NOMO-1 treated with DMSO at 0.1 percent for 48 hours (cell line): ENCODE measurements around the gene CX3CL1.
"Not testable (repeated sequence)": the region's sequence is repeated elsewhere in the genome, so short reads cannot be mapped to it uniquely, and the experiment has no call there.

Source experiments
- DNase-seq: peaks from one replicate; lab custom pipeline; 2025; ENCODE audit not compliant: unreplicated experiment; lab: John Stamatoyannopoulos, UW

CX3CL1 gene

GRCh38 chr16:57356547-57356946 lies 15.7 kb upstream of the CX3CL1 start:
- DNase-seq: no peak

- DNase-seq: peak; percentile 81
Observed at GRCh38 chr16:57357330-57358085, 14.8 kb upstream of the CX3CL1 start.

- DNase-seq: no peak
Observed at GRCh38 chr16:57358086-57358420, 14.2 kb upstream of the CX3CL1 start.

- peak; percentile 57 for DNase-seq
Observed at GRCh38 chr16:57358527-57359095, 13.7 kb upstream of the CX3CL1 start, which contains the start of gene CCL22. Gene CCL22, plus strand, starts transcription at chr16:57358783. Its CDS starts 34 bp downstream, at chr16:57358817.

- no peak for DNase-seq
Observed at GRCh38 chr16:57360321-57360935, 11.9 kb upstream of the CX3CL1 start.

GRCh38 chr16:57361404-57361803 lies 10.9 kb upstream of the CX3CL1 start:
- DNase-seq: no peak

GRCh38 chr16:57364143-57364542 lies 8.1 kb upstream of the CX3CL1 start:
- DNase-seq: no peak

- no peak for DNase-seq
Observed at GRCh38 chr16:57366544-57367040, 5.7 kb upstream of the CX3CL1 start.

GRCh38 chr16:57367116-57367752 lies 5.1 kb upstream of the CX3CL1 start:
- DNase-seq: no peak

GRCh38 chr16:57371494-57372371 lies 557 bp upstream of the CX3CL1 start:
- no peak for DNase-seq

- DNase-seq: no peak
Observed at GRCh38 chr16:57373117-57373947, 1.0 kb downstream of the CX3CL1 start.

- no peak for DNase-seq
Observed at GRCh38 chr16:57374067-57374534, 1.8 kb downstream of the CX3CL1 start.

GRCh38 chr16:57374925-57375465 lies 2.7 kb downstream of the CX3CL1 start:
- not testable (repeated sequence) for DNase-seq

- no peak for DNase-seq
Observed at GRCh38 chr16:57376313-57376818, 4.1 kb downstream of the CX3CL1 start.

GRCh38 chr16:57377080-57377841 lies 5.0 kb downstream of the CX3CL1 start:
- DNase-seq: no peak

- no peak for DNase-seq
Observed at GRCh38 chr16:57379579-57379978, 7.3 kb downstream of the CX3CL1 start.

- no peak for DNase-seq
Observed at GRCh38 chr16:57380671-57381462, 8.6 kb downstream of the CX3CL1 start.
